COLO829 (cell line): ENCODE measurements around the gene TMEM86B.

Experiments
- DNase-seq: peaks from one replicate; pipeline ENCODE4 v3.0.0; 2012; ENCODE audit warnings: low spot score

The TMEM86B gene, protein sequence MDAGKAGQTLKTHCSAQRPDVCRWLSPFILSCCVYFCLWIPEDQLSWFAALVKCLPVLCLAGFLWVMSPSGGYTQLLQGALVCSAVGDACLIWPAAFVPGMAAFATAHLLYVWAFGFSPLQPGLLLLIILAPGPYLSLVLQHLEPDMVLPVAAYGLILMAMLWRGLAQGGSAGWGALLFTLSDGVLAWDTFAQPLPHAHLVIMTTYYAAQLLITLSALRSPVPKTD

DNA sequence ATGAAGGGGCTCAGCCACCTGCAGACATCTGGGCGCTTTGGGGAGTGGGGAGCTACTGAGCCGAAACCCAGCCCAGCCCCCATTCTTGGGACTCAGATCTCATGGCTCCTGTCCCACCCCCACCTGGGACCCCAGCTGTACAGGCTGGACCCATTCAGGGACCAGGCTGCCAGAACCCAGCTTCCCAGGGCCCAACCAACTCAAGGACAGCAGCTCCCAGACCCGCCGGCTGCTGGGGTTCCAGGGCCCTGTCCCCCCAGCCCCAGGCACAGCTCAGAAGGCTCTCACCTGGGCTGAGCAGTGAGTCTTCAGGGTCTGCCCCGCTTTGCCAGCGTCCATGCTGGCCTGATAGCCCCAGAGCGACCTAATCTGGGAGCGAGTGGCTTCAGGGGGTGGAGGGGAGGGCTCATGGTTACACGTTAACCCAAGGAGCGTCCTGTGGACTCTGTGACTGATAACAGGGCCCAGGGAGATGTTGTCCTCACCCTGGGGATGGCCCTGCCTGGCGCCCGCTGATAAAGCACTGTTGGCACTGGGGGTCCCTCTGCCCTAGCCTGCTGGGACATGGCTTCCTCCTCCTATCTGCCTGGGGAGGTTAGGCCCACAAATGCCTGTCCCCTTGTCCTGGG, at the start of gene TMEM86B:
Gene TMEM86B, minus strand, starts transcription at position 361 of the 629 bp plus-strand sequence. Its CDS starts 22 bp downstream, at position 339.
- DNase-seq, result no peak

- DNase-seq, result no peak
Measured at GRCh38 chr19:55277494-55277893, 48.9 kb upstream of the TMEM86B start.

DNA sequence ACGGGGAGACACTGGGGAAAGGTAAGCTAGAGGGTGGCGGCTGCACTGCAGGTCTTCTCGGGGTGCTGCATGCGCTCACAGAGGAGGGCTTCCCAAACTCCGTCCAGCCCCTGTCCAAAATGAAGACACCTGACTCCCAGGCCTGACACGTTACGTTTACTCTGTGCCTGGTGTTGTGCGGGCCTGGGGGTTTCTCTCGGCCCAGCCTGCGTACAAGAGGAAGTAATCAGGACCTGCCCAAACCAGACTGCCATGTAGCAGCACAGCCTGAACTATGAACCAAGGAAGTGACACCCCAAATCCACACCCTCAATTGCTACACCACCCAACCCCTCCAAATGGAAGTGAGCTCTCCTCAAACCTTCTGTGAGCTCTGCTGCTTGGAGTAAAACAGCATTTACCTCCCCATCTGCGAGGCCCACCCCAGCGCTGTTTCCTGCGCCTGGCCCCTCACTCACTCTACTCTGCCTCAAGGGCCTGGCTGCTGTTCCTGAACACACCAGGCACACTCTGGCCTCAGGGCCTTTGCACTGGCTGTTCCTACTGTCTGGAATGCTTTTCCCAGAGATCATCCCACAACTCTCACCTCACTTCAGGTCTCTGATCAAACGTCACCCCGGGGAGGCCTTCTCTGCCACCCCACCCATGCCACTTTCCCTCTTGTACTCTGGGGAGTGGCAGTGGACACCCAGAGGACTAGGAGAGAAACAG, 48.3 kb upstream of the TMEM86B start:
- DNase-seq, result no peak

DNA sequence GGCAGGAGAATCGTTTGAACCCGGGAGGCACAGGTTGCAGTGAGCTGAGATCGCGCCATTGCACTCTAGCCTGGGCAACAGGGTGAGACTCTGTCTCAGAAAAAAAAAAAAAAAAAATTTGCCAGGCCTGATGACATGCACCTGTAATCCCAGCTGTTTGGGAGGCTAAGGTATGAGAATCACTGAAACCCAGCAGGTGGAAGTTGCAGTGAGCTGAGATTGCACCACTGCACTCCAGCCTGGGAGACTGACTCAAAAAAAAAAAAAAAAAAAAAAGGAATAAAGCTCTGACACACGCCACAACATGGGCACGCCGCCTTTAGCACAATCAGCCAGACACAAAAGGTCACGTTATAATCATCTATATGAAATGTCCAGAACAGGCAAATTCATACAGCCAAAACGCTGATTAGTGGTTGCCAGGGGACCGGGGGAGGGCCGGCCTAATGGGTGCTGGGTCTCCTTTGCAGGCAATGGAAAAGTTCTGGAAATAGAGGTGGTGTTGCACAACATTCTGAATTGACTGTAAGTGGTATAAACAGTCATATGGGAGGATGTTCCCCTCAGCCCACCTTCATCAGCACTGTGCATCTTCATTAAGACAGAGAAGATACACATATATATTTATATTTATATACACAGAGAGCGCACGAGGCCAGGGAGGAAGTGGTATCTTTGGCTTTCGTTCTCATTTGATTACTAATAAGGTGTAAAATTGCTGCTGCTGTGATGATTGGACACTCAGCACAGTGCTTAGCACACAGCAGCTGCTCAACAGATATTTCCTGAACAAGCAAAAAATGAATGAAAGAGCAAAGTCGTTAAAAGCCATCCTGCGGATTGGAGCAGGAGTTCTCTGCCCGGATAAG, 47.5 kb upstream of the TMEM86B start:
- DNase-seq, result no peak

- DNase-seq, result no peak
Measured at GRCh38 chr19:55273978-55274707, 45.6 kb upstream of the TMEM86B start.

GRCh38 chr19:55272142-55272541, 43.6 kb upstream of the TMEM86B start:
- DNase-seq, result no peak

GRCh38 chr19:55270172-55270942, 41.8 kb upstream of the TMEM86B start:
- no peak for DNase-seq

- DNase-seq, result no peak
Measured at GRCh38 chr19:55269299-55269698, 40.7 kb upstream of the TMEM86B start.

- DNase-seq, result no peak
Measured at GRCh38 chr19:55266840-55267239, 38.3 kb upstream of the TMEM86B start.

DNA sequence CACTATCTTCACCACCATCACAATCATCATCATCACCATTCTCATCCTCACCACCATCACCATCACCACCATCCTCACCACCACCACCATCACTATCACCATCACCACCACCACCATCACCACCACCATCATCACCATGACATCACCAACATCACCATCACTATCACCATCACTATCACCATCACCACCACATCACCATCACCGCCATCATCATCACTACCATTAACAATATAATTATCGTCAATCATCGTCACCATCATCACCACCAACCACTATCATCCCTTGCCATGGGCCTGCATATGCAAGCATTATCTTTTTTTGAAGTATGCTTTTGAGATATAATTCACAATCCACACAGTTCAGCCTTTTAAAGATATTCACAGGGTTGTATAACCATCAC, 37.8 kb upstream of the TMEM86B start:
- no peak for DNase-seq

GRCh38 chr19:55265723-55266386, 37.3 kb upstream of the TMEM86B start:
- DNase-seq, result no peak

DNA sequence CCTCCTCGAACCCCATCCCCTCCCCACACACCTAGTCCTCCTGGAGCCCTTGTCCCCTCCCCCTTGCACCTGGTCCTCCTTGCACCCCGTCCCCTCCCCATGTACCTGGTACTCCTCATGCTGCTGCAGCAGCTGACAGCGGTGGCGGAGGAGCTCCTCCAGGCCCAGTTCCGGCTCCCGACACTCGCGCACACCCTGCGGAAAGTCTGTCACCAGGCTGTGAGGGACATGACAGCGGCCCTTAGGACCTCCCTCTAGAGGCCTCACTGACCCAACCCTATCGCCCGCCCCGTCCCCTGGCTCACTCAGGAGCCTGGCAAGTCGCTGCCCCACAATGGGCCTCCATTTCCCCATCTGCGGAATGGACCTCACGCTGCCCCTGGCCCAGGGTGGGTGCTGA, 36.6 kb upstream of the TMEM86B start:
- DNase-seq, result no peak

DNA sequence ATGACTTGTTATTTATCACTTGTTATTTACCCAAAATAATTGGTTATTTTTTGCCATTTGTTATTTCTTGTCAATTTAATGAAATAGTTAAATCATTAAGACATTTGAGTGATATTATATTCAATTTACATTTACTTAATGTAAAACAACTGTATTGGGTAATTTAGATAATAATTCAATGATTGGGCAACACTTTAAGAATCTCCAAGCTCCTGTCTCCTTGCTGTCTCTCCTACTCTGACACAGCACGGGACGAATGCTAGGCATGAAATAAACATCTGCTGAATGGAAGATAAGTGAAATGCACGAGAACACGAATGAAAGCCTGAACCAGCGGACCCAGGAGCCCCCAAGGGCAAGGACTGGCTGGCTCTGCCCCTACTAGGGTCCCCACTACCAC, 36.0 kb upstream of the TMEM86B start:
- no peak for DNase-seq

GRCh38 chr19:55262359-55262758, 33.8 kb upstream of the TMEM86B start:
- no peak for DNase-seq

- no peak for DNase-seq
Measured at GRCh38 chr19:55261671-55262126, 33.1 kb upstream of the TMEM86B start.

- no peak for DNase-seq
Measured at GRCh38 chr19:55259540-55260210, 31.1 kb upstream of the TMEM86B start.

DNA sequence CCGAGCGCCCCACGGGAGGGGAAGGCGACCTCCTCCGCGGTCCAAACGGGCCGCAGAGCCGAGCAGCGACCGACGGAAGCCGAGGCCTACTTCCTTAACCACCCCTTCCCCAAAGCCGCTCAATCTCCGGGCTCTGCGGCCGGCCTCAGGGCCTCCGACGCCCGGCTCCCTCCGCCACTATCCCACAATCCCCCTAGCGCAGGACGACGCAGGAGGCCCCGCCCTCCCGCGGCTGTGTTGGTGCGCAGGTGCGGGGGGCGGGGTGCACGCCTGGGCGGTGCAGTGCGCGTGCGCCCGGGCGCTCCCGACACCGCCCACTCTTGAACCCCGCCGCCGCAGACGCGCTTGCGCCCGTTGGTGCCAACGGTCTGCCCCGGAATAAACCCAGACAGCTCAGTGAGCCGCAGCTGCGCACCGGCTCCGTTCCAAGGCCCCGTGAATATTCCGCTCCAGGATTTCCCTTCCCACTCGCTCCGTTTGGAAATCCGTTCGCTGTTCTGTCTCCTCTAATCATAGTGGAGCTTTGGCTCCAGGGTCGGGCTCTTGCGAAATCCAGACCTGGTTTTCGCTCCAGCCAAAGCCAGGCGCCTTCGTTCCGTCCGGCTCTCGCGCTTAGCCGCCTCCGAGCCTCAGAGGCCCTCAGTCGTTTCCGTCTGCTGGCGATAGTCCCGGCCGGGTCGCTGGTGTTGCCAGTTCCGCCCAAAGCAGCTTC, 30.4 kb upstream of the TMEM86B start, which contains the start of gene PPP6R1:
Gene PPP6R1, minus strand, starts transcription at position 190 of the 712 bp plus-strand sequence. CDS start 11,914 bp downstream, outside the sequence.
- peak; percentile 100 for DNase-seq

DNA sequence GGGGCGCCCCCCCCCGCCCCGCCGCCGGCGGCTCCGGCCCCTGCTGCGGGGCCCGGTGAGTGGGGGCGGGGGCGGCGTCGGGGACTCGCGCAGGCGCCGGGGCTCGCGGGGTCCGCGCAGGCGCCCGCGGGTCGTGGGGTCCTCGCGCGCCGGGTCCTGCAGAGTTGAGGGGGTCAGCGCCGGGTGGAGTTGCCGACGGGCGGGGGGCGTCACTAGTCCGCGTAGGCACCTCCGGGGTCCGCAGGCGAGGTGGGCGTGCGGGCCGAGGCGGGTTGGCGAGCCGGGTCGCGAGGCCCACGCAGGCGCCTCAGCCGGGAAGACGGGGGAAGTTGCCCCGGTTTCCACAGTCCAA, 29.9 kb upstream of the TMEM86B start:
- no peak for DNase-seq
